Activated T-cell treated with anti-CD3 and anti-CD28 coated beads, Interleukin-2, amount 50 U/mL, for 48 hours (primary cell): ENCODE results near the gene SLC16A6.
"Not testable (repeated sequence)": the region's sequence is repeated elsewhere in the genome, so short reads cannot be mapped to it uniquely, and the experiment has no call there.

ENCODE experiments used
- DNase-seq, 2 experiments: peaks; one replicate each; pipeline ENCODE4 v3.0.0-alpha.2; 2020

The SLC16A6 gene, protein sequence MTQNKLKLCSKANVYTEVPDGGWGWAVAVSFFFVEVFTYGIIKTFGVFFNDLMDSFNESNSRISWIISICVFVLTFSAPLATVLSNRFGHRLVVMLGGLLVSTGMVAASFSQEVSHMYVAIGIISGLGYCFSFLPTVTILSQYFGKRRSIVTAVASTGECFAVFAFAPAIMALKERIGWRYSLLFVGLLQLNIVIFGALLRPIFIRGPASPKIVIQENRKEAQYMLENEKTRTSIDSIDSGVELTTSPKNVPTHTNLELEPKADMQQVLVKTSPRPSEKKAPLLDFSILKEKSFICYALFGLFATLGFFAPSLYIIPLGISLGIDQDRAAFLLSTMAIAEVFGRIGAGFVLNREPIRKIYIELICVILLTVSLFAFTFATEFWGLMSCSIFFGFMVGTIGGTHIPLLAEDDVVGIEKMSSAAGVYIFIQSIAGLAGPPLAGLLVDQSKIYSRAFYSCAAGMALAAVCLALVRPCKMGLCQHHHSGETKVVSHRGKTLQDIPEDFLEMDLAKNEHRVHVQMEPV

DNA sequence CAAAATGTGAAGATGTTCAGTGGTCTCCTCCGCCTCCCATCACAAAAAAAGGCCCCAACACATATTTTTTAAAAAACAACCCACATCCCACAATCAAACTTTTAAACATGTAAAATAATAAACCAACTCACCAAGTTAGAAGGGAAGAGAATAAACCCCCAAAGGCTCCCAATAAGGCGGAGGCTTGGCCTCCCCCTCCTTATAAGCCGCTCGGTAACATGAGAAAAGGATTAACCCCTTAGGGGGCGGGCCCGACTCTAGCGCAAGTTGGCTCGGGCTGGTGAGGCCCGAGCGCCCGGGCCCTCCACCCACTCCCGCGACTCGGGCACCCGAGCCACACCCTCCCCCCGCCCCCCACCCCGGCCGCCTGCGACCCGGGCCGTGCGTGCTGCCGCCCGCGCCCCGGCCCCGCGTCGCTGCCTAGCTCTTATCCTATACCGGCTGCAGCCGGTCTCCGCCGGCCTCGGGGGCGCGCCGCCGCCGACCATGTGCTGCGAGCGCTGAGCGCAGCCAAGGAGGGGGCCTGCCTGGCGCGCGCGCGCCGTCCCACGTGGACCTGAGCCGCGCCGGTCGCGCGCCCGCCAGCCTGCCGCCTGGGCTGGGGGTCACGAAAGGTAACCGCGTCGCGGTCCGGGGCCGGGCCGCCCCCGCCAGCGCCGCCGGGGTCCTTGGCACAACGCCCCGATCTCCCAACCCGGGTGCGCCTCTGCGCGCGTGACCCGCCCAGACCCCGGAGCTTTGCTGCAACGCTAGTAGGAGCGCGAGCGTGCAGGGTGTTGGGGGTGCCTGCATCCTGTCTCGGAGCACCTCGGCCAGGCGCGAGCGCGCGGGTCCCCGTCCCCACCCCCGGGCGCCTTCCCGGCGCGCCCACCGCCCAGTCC lies at the start of gene SLC16A6, which contains the start of gene ARSG:
SLC16A6 (minus strand) TSS at position 173 of the 881 bp plus-strand sequence. CDS start 12,807 bp downstream, outside the sequence.
ARSG (plus strand) TSS at position 541 of the 881 bp plus-strand sequence. CDS start 15,999 bp downstream, outside the sequence.
- peak; percentile 83 to 87 for DNase-seq

DNA sequence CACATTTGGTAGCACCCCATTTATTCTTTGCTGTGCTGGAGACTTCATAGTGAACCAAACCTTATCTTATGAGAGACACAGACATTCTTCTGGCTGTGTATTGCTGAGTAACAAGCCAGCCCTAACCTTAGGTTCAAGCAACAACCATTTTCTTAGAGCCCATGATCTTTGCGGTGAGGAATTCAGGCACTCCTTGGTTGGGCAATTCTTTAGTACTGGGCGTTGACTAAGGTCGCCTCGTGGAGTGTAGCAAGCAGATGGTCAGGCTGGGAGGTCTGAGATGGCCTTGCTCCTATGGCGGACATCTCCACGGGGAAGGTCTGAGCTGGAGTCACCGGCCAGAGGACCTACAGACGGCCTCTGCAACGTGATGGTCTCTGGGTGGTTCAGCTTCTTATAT lies 43.5 kb upstream of the SLC16A6 start:
- DNase-seq: no peak

DNA sequence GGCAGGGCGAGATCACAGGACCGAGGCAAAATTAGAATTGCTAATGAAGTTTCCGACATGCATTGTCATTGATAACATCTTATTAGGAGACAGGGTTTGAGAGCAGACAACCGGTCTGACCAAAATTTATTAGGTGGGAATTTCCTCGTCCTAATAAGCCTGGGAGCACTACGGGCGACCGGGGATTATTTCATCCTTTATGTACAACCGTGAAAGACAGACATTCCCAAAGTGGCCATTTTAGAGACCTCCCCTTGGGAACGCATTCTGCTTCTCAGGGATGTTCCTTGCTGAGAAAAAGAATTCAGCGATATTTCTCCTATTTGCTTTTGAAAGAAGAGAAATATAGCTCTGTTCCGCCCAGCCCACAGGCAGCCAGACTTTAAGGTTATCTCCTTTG lies 41.0 kb upstream of the SLC16A6 start:
- not testable (repeated sequence) for DNase-seq

DNA sequence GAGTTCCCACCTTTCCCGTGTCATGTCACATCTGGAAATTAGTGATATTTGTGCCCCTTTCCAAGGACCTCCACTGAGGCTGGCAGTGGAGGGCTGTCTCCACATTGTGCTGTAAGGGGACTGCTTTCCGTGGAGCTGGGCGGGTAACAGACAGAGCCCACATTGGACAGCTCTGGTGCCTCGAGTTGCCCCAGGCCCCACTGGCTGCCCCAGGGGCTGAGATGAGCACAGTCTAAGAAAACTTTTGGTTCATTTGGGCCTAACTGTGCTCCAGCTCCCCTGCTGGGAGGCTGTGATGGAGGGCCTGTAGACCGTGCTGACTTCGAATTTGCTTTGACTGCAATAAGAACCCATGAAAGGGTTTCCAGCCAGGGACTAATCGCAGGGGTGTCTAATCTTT lies 38.4 kb upstream of the SLC16A6 start:
- no peak for DNase-seq

DNA sequence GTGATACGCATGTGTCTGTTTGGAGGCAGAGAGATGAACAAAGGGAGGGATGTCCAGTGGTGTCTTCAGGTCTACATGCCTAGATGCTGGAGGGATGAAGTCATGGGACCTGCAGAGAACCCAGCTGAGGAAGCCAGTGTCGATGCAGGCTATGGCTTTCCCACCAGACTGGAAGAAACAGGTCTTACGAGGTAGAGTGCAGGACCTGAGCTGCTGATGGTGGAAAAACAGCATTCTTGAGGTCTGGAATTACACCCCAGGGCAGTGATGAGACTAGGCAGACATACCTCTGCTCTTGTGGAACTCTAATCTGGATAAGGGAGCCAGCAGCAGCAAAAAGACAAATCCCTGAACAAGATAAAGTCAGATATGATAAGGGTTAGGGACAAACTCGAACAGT lies 37.7 kb upstream of the SLC16A6 start:
- no peak for DNase-seq

DNA sequence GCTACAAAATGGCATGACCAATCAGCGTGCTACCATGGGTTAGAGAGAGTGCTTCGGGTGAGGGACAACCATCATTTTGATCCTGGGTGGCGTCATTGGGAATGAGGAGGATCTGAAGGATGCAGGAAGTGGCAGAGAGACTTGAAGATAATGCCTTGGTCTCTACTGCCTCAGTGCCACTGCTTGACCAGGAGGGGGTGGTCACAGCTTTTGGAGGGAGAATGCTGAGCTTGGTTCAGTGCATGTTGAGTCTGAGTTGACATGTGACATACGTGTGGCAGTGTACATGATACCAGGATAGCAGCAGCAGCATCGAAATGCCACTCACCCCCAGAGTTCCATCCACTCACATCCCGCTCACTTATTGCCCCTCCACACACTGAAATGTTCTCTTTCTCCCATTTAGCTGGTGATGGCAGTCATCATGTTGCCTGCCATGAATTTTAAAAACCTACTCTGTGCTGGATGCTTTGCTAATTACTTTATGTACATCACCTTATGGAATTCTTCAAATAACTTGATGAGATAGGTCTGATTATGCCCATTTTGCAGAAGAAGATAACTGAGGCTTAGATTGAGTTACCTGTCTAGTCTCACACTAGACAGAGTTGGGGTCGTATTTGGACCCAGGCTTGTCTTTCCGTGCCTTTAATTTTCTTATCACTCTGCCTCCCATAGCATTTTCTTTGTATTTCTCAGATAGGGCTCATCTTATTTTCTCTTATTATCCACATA lies 37.1 kb upstream of the SLC16A6 start:
- no peak for DNase-seq

DNA sequence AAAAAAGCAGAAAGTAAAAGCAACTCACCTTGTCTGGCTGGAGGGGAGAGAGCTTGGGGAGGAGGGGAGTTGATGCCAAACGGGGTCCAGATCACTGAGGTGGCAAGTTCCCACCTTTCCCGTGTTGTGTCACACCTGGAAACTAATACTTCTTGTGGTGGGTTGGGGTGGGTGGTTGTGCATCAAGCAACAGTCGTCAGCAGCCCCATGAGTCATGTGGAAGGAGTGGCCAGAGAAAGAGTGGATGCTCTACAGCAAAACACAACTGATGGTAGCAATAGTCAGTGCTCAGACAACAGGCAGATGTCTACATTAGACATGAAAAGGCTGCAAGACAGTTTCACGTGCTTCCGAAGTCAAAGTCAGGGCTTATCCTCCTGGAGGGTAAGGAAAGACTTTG lies 35.8 kb upstream of the SLC16A6 start:
- DNase-seq: peak; percentile 38 to 43

DNA sequence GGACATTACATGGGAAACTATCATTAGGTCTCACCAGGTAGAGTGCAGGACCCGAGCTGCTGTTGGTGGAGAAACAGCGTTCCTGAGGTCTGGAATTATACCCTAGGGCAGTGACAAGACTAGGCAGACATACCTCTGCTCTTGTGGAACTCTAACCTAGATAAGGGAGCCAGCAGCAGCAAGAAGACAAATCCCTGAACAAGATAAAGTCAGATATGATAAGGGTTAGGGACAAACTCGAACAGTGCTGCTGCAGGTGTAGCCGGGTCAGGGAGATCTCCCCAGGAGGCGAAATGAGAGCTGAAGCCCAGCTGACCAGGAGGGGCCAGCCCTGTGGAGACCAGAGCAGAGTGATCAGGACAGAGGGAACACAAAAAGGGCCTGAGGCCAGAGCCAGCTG lies 35.0 kb upstream of the SLC16A6 start:
- DNase-seq: no peak

DNA sequence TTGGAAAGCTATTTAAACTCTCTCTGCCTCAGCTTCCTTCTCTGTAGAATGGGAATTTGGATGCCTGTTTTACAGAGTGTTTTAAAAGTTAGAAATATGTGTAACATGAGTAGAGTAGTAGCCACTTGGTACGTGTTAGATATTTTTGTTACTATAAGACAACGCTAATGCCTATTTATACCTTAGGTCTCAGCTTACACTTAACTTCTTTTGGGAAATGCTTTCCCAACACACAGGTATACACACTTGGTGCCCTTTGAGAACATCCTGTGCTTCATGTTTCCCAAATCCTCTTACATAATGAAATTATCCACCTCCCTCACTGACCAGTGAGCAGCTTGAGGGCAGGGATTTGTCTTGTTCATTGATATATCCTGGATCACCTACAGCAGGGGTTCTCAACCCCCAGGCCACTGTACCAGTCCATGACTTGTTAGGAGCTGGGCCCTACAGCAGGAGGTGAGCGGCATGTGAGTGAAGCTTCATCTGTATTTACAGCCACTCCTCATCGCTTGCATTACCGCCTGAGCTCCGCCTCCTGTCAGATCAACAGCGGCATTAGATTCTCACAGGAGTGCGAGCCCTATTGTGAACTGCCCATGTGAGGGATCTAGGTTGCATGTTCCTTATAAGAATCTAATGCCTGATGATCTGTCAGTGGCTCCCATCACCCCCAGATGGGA lies 33.9 kb upstream of the SLC16A6 start:
- no peak for DNase-seq

DNA sequence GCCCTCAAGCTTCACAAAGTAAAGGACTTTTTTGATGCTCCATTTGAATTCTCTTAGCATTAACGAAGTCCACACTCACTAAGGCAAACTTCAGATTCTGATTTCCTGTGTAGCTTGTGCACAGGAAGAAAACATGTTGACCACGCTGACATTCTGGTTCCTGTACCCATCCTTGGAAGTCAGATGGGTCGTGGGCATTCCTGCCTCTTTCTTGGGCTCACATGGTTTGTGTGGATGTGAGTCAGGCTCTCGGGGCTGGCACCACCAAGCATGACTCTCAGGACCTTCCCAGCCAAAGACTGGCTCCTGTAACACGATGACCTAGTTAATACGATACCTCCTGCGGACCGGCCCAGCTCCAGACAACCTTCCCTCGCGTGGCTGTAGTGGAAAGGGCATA lies 33.2 kb upstream of the SLC16A6 start:
- no peak for DNase-seq

DNA sequence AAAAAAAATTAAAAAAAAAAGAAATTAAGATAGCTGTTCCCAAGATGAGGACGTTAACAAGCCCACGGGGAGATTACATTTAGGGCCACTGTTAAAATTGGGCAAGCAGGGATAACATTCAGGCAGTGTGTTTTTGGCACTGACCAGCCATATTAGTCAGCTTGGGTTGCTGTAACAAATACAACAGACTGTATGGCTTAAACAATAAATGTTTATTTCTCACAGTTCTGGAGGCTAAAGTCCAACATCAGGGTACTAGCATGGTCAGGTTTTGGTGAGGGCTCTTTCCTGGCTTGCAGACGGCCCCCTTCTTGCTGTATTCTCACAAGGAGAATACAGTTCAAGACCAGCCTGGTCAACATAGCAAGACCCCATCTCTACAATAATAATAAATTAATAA lies 31.7 kb upstream of the SLC16A6 start:
- DNase-seq: no peak

DNA sequence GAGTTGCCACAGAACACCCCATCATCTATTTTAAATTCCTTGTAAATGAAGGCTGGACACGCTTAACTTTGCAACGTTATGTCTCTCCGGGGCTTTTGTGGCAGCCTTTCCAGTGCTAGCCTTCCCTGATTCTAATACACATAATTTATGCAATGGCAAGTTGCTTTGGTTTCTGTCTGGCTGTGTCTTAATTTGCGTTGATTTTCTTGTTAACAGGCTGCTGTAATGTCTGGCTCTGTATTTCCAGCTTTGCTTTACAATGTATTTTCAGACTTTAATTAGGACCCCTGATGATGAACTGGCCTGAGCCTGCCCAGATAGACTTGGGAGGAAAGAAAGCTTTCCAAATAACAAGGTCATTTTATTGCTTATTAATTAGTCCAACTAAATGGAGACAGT lies 30.6 kb upstream of the SLC16A6 start:
- DNase-seq: no peak

DNA sequence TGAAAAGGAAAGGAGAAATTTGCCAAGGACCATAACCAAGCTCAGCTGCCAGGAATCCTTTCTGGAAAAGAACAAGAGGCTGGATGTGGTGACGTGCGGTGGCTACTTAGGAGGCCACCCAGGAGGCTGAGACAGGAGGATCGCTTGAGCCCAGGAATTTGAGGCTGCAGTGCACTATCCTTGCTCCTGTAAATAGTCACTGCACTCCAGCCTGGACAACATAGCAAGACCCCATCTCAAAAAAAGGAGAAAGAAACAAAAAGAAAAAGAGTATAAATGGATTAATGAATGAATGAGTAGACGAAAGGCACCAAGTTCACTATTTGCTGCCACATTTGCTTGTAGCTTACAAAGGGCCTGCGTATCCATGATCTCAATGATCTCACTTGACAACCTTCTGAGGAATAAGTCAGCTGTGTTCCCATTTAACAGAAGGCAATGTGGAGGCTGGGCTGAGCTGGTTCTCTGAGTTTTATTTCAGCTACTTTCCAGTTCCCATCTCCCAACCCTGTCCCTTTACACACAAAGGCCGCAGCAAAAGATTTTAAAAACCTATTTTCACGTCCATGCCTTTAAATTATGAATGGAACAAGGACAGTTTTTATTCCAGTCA lies 30.1 kb upstream of the SLC16A6 start:
- no peak for DNase-seq

DNA sequence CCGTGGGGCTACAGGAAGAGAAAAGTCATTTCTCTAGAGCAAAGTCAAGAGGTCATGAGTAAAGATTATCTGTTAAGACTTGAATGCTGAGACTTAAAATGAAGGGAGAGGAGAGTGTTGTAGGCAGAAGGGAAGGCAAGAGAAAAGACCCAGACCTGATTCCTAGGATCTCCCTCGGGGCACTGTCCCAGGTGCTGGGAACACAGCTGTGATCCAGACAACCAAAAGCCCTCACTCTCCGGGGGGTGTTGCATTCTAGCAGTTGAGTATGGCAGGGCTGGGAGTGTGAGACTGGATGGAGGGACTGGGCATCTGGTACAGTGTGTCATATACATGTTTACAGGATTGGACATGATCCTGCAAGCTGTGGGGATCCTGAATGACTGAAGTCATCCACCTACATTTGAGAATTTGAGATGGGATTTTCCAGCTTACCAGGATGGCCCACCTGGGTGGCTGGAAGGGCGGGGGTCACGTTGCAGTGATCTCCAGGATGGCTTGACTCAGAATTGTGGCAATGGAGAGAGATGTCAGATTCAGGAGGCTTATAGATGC lies 29.5 kb upstream of the SLC16A6 start:
- no peak for DNase-seq

DNA sequence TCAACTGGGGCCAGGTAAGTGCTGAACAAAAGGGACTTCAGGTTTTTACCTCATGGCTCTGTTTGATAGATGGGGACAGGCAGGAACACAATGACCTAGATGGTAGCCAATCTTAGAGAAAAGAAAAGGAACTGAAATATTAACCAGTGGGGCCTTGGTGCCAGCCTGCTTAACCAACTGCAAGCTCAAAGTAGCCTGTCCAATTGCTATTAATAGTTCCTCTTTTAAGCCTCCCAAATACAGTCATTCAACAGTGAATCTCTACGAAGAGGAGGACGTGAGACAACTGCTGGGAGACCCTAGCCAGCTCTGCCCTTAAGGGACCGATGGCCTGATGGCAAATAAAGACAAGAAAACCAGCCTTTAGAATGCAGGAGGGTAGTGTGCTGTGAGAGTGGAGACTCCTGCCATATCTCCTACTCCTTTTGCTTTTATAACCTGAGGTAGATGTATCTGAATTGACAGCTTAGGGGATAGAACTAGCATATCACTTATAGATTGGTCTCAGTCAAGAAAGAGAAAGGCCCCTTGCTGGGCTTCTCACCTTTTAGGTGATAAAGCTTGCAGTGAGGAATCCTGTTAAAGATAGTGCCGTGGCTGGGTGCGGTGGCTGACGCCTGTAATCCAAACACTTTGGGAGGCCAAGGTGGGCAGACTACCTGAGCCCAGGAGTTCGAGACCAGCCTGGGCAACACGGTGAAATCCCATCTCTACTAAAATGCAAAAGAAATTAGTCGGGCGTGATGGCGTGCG lies 28.7 kb upstream of the SLC16A6 start:
- DNase-seq: no peak

DNA sequence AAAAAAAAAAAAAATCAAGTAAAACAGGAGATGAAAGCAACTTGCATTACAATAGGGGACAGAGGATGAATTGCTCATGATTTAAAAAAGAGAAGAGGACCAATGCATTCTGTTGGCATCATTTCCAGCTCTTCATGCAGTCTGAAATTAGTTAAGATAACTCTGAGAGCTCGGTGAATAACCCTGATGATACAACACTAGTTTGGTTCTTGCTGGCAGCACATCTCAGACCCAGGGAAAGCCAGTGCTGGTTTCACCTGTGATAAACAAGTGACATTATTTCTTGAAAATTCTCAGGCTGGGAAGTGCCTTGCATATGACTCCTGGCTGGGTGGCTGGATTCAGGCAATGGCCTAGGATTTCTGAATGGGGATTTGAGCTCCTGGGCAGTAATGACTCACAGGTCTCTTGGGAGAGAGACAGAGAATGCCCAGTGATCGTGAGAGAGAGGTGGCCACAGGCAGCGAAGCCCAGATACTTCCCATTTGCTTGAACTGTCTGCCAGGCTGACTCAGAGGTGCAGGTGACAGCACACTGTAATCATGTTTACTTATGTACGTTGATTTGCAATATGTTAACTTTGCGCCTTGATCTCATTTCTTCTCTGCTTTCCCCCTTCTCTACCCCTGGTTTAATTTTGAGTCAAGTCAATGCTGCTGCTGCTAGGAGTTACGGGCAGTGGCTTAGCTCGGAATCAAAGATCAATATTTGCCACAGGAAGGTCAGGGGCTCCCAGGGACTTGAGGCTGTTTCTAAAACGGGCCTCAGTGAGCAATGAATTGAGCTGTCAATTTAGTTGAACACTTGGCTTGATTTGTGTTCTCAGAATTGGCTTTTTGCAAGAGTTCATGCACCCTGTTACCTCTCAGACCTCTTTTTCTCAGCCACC lies 27.4 kb upstream of the SLC16A6 start:
- DNase-seq: no peak

DNA sequence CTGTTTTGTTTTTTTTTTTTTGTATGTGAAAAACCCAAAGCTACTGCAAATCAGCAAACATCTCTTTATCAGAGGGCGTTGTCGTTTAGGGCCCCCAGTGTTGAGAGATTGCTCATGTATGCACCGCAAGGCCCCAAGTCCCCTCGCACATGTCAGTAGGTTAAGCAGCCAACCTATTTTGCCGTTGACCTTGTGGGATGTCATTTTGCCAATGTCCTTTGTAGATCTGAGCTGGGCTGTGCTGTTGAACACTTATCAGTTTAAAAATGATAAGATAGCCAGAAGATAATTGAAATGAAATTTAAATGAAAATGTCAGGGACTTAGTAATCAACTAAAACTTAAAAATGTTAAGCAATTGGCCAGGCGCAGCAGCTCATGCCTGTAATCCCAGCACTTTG lies 26.5 kb upstream of the SLC16A6 start:
- no peak for DNase-seq

DNA sequence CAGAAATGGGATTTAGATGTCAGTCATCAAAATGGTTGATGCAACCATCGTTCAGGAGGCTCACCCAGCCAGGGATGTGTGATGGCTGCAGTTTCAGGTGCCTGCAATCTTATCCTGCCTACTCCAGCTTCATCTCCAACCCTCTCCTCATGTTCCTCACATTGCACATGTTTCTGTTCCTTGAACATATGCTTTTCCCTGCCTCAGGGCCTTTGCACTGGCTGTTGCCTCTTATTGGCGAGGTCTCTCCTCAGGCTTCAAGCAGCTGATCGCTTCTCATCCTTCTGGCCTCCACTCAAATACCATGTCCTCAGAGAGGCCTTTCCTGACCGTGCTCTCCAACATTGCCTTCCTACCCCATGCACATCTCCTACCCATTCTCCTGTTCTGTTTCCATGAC lies 25.0 kb upstream of the SLC16A6 start:
- no peak for DNase-seq

DNA sequence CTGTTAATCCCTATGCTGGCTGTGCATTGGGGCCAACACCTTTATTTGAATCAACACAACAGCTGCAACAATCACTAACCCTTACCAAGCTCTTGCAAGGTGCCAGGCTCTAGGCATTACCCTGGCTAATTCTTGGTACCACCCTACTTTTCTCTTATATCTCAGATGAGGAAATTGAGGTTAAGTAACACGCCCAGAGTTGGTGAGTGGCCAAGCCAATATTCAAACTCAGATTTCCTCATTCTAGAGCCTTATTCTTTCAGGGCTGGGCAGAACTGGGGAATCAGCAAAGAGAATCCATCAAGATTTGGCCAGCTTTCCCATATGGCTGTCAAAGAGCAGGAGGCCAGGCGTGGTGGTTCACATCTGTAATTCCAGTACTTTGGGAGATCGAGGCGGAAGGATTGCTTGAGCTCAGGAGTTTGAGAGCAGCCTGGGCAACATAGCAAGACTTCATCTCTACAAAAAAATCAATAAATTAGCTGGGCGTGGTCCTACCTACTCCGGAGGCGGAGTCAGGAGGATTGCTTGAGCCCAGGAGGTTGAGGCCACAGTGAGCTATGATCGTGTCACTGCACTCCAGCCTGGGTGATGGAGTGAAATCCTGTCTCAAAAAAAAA lies 24.1 kb upstream of the SLC16A6 start:
- DNase-seq: no peak
